ENCODE measurements around the gene SIDT1.

The SIDT1 gene

DNA sequence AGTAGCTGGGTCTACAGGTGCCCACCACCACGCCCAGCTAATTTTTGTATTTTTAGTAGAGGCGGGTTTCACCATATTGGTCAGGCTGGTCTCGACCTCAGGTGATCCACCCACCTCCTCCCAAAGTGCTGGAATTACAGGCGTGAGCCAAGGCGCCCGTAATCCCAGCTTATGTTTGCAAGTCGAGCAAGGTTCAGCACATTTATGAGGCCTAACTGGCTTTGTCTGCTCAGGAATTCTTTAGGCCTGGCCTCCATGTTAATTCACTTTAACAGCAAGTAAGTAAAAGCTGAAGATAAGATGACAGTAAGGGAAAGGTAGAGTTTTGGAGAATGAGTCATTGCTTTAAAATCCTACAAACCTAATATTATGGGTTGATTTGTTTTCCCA is 24.6 kb downstream of the SIDT1 start:
- H3K4me1 ChIP-seq (ENCODE audit: low read depth, poor library complexity, severe bottlenecking) = no peaks in the 10 kb centered on the region
- TF ChIP-seq, protein P1, sequence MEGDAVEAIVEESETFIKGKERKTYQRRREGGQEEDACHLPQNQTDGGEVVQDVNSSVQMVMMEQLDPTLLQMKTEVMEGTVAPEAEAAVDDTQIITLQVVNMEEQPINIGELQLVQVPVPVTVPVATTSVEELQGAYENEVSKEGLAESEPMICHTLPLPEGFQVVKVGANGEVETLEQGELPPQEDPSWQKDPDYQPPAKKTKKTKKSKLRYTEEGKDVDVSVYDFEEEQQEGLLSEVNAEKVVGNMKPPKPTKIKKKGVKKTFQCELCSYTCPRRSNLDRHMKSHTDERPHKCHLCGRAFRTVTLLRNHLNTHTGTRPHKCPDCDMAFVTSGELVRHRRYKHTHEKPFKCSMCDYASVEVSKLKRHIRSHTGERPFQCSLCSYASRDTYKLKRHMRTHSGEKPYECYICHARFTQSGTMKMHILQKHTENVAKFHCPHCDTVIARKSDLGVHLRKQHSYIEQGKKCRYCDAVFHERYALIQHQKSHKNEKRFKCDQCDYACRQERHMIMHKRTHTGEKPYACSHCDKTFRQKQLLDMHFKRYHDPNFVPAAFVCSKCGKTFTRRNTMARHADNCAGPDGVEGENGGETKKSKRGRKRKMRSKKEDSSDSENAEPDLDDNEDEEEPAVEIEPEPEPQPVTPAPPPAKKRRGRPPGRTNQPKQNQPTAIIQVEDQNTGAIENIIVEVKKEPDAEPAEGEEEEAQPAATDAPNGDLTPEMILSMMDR (conservative IDR thresholded peaks at IDR 0.05; ENCODE audit: low read depth, low read length) = no peak

DNA sequence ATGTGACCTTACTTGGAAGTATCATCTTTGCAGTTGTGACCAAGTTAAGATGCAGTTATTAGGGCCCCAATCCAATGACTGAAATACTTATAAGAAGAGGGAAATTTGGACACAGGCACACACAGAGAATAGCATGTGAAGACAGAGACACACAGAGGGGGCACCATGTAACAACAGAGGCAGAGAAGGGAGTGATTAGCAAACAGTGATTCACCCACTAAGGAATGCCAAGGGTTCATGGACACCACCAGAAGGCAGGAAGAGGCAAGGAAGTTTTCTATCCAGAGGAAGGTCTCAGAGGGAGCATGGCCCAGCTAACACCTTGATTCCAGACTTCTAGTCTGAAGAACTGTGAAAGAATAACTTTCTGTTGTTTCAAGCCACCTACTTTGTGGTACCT is 25.0 kb downstream of the SIDT1 start:
- H3K79me2 ChIP-seq (ENCODE audit: insufficient read depth, low read depth) = no peaks in the 10 kb centered on the region
- H3K27me3 ChIP-seq (ENCODE audit: insufficient read depth, low read depth) = no peaks in the 10 kb centered on the region
- no peak overlapping the region for H2AFZ ChIP-seq (ENCODE audit: low read depth)
- TF ChIP-seq, protein P1 (conservative IDR thresholded peaks at IDR 0.05; ENCODE audit: low read depth, low read length) = no peak
- H3K36me3 ChIP-seq (ENCODE audit: insufficient read depth) = no peaks in the 10 kb centered on the region
- H3K9ac ChIP-seq = no peak overlapping the region
- H3K4me2 ChIP-seq = no peak overlapping the region
- no peaks in the 10 kb centered on the region for H3K4me1 ChIP-seq (ENCODE audit: low read depth, poor library complexity, severe bottlenecking)
- H3K4me3 ChIP-seq (IDR thresholded peaks at IDR 0.05; ENCODE audit: insufficient read depth, low read depth, low read length) = no peak overlapping the region
- no peak overlapping the region for H3K27ac ChIP-seq
- H4K20me1 ChIP-seq (ENCODE audit: insufficient read depth) = no peaks in the 10 kb centered on the region

More for the DNA sequence above, 24.6 kb downstream of the SIDT1 start:
- H3K27me3 ChIP-seq (ENCODE audit: insufficient read depth, low read depth) = no peaks in the 10 kb centered on the region
- H3K27ac ChIP-seq = no peak overlapping the region
- H4K20me1 ChIP-seq (ENCODE audit: insufficient read depth) = no peaks in the 10 kb centered on the region
- H3K4me3 ChIP-seq (IDR thresholded peaks at IDR 0.05; ENCODE audit: insufficient read depth, low read depth, low read length) = no peak overlapping the region
- no peaks in the 10 kb centered on the region for H3K79me2 ChIP-seq (ENCODE audit: insufficient read depth, low read depth)
- H2AFZ ChIP-seq (ENCODE audit: low read depth) = no peak overlapping the region
- H3K36me3 ChIP-seq (ENCODE audit: insufficient read depth) = no peaks in the 10 kb centered on the region
- no peak overlapping the region for H3K9ac ChIP-seq
- no peak overlapping the region for H3K4me2 ChIP-seq

DNA sequence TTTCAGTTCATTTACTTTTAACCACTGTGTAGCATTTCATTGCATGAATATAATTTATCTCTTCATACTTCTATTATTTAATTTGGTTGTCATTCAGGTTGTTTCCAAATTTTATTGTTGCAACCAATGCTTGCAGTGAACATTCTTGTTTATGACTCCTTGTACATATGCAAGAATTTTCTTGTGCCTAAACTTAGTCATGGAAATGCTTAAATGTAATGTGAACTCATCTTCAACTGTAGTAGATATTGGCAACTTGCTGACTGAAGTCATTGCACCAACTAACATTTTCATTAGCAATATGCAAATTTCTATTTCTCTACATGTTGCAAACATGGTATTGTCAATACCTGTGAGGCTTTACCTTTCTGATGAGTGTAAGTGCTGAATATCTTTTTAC is 26.7 kb downstream of the SIDT1 start:
- Histone ChIP-seq H3K36me3 (ENCODE audit: insufficient read depth) (no peaks in the 10 kb centered on the region), H3K4me3 (IDR thresholded peaks at IDR 0.05; ENCODE audit: insufficient read depth, low read depth, low read length) (no peak overlapping the region), H3K27me3 (ENCODE audit: insufficient read depth, low read depth) (no peaks in the 10 kb centered on the region), H3K4me1 (ENCODE audit: low read depth, poor library complexity, severe bottlenecking) (no peaks in the 10 kb centered on the region), H2AFZ (ENCODE audit: low read depth) (no peak overlapping the region), H3K27ac (no peak overlapping the region), H3K4me2 (no peak overlapping the region), H3K79me2 (ENCODE audit: insufficient read depth, low read depth) (no peaks in the 10 kb centered on the region), H4K20me1 (ENCODE audit: insufficient read depth) (no peaks in the 10 kb centered on the region; the same call in 1 of the 2 replicates), H3K9ac (no peak overlapping the region)
- TF ChIP-seq, protein P1 (conservative IDR thresholded peaks at IDR 0.05; ENCODE audit: low read depth, low read length) = no peak

DNA sequence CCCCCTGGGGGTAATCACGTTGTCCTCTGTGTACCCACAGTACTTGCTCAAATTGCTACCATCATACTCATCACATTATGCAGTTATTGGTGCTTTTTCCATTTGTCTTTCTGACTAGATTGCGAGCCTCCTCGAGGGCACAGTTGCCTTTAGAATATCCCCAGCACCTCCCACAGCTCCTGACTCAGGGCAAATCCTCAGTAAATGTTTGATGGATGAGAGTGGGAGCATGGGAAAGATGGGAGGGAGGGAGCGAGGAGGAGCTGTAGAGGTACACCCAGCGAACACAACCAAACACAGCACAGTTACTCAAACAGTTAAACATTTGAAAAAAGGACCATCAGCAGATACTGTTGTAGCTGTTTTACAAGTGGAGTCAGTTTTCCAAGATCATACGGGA is 27.9 kb downstream of the SIDT1 start:
- TF ChIP-seq, protein P1 (conservative IDR thresholded peaks at IDR 0.05; ENCODE audit: low read depth, low read length) = no peak

More for the DNA sequence above, 27.9 kb downstream of the SIDT1 start:
- Histone ChIP-seq H3K36me3 (ENCODE audit: insufficient read depth) (no peaks in the 10 kb centered on the region), H3K79me2 (ENCODE audit: insufficient read depth, low read depth) (no peaks in the 10 kb centered on the region), H3K27me3 (ENCODE audit: insufficient read depth, low read depth) (no peaks in the 10 kb centered on the region), H3K9ac (no peak overlapping the region), H3K27ac (no peak overlapping the region), H3K4me3 (IDR thresholded peaks at IDR 0.05; ENCODE audit: insufficient read depth, low read depth, low read length) (no peak overlapping the region), H3K4me1 (ENCODE audit: low read depth, poor library complexity, severe bottlenecking) (no peaks in the 10 kb centered on the region), H3K4me2 (no peak overlapping the region), H2AFZ (ENCODE audit: low read depth) (no peak overlapping the region), H4K20me1 (ENCODE audit: insufficient read depth) (no peaks in the 10 kb centered on the region; the same call in 1 of the 2 replicates)
